HepG2 (cell line): ENCODE results near the gene PRR29. TPM values are rescaled to one million over a fixed set of nuclear protein-coding genes. Genes with fewer than 3 reads are reported as not detected.

Experiments used
- ATAC-seq: fragments of 200-7000 bp; cut with Tn5 transposase; 3 replicates; pipeline ENCODE4 v1.9.1; 2020; ENCODE audit warnings: mild to moderate bottlenecking, moderate library complexity
- BruUV-seq: library from RNA; stranded (reverse); fragments of 400-500 nt; replicated peaks from 2 replicates; lab custom pipeline; 2021; lab: Mats Ljungman, UMichigan
- CTCF ChIA-PET: fragments of 300-600 bp; formaldehyde crosslinking; extraction: SDS; loops from one replicate; lab custom pipeline; 2021; ENCODE audit warnings: low total read pairs, inconsistent platforms, low intra/inter-chr PET ratio; lab: Yijun Ruan, JAX
- POLR2A ChIA-PET: fragments of 350-600 bp; sonication (Branson Sonifier 250); formaldehyde crosslinking; loops from one replicate; lab custom pipeline; 2020; ENCODE audit warnings: antibody characterized with exemption, inconsistent platforms; lab: Yijun Ruan, JAX
- DNase-seq: peaks from one replicate; pipeline ENCODE4 v3.0.0-alpha.2; 2015; ENCODE audit warnings: low spot score
- FAIRE-seq: peaks from 3 replicates; lab custom pipeline; 2011; peaks lifted over from hg19 to GRCh38; lab: Jason Lieb, UNC
- H2AFZ ChIP-seq: one replicate; pipeline ENCODE4 v1.6.1; 2011; ENCODE audit warnings: low read length, inconsistent platforms
- H3K27ac ChIP-seq: fragments of 300-600 bp; 3 replicates; pipeline ENCODE4 v1.8.0; 2011; ENCODE audit warnings: mixed run types, mild to moderate bottlenecking, mixed read lengths, low read length, inconsistent platforms; ENCODE audit not compliant: insufficient read depth; ENCODE audit errors: extremely low read length
- H3K27me3 ChIP-seq, 2 experiments: fragments of 200-600 bp in 1 of 2; 2 replicates in 1 of 2; 3 replicates in 1 of 2; pipeline versions ENCODE4 v1.6.0 to v1.8.0; 2011; ENCODE audit warnings: low read length in 2 of 2, mild to moderate bottlenecking in 2 of 2, moderate library complexity in 2 of 2, inconsistent platforms in 1 of 2; ENCODE audit not compliant: insufficient read depth in 2 of 2, control insufficient read depth in 1 of 2
- H3K36me3 ChIP-seq, 2 experiments: fragments of 200-600 bp in 1 of 2; replicated peaks in 1 of 2; 2 replicates in 1 of 2; 3 replicates in 1 of 2; pipeline versions ENCODE4 v1.5.1 to v1.8.0; 2011; ENCODE audit warnings: low read length in 2 of 2, inconsistent platforms in 1 of 2; ENCODE audit not compliant: insufficient read depth in 2 of 2, control insufficient read depth in 1 of 2
- H3K4me1 ChIP-seq: 2 replicates; pipeline ENCODE4 v1.5.1; 2012; ENCODE audit warnings: low read length, inconsistent platforms; ENCODE audit not compliant: insufficient read depth
- H3K4me2 ChIP-seq: 2 replicates; pipeline ENCODE4 v1.6.0; 2011; ENCODE audit warnings: low read depth, low read length, inconsistent platforms
- H3K4me3 ChIP-seq, 3 experiments: fragments of 200-600 bp in 1 of 3; sonication (generic), shearing (Covaris generic) in 1 of 3; replicated peaks in 1 of 3; 2 replicates each; pipeline ENCODE4 v1.5.1; 2011 to 2016; ENCODE audit warnings: low read length in 3 of 3, inconsistent platforms in 2 of 3, low read depth in 2 of 3, mild to moderate bottlenecking in 2 of 3, control low read depth in 1 of 3, mixed read lengths in 1 of 3; ENCODE audit not compliant: insufficient read depth in 1 of 3
- H3K79me2 ChIP-seq: one replicate; pipeline ENCODE4 v1.6.1; 2011; ENCODE audit warnings: low read length, inconsistent platforms; ENCODE audit not compliant: insufficient read depth
- H3K9ac ChIP-seq: 2 replicates; pipeline ENCODE4 v1.6.0; 2011; ENCODE audit warnings: mild to moderate bottlenecking, low read depth, low read length, inconsistent platforms; ENCODE audit not compliant: insufficient read depth
- H3K9me3 ChIP-seq: 2 replicates; pipeline ENCODE4 v1.5.1; 2012; ENCODE audit warnings: mild to moderate bottlenecking, low read length
- H4K20me1 ChIP-seq: 2 replicates; pipeline ENCODE4 v1.6.0; 2011; ENCODE audit warnings: inconsistent platforms, mild to moderate bottlenecking, low read length, moderate library complexity; ENCODE audit not compliant: insufficient read depth
- CEBPG ChIP-seq: IDR thresholded peaks from 2 replicates; pipeline ENCODE4 v1.6.1; 2016
- GABPB1 ChIP-seq: IDR thresholded peaks from 2 replicates; pipeline ENCODE4 v1.6.1; 2016; ENCODE audit warnings: mild to moderate bottlenecking, missing genetic modification reagents, moderate library complexity, missing compliant biosample characterization
- SAP130 ChIP-seq: IDR thresholded peaks from 2 replicates; pipeline ENCODE4 v1.6.1; 2016; ENCODE audit warnings: low read depth
- SOX6 ChIP-seq, 2 experiments: fragments of 450-650 bp in 1 of 2; sonication (generic) in 1 of 2; formaldehyde crosslinking in 1 of 2; IDR thresholded peaks; 2 replicates each; pipeline versions ENCODE4 v1.4.0 to v1.6.1; 2017 to 2020; ENCODE audit warnings: antibody characterized with exemption in 1 of 2, mild to moderate bottlenecking in 1 of 2, missing genetic modification reagents in 1 of 2
- ZNF468 ChIP-seq: sonication (generic); formaldehyde crosslinking; IDR thresholded peaks from 2 replicates; pipeline ENCODE4 v1.8.0; 2022; ENCODE audit warnings: mild to moderate bottlenecking, moderate library complexity, missing genetic modification reagents
- ZNF556 ChIP-seq: sonication (generic); formaldehyde crosslinking; IDR thresholded peaks from 2 replicates; pipeline ENCODE4 v1.4.0; 2020; ENCODE audit warnings: mild to moderate bottlenecking, missing genetic modification reagents, borderline replicate concordance
- ZNF577 ChIP-seq: sonication (generic); formaldehyde crosslinking; IDR thresholded peaks from 2 replicates; pipeline ENCODE4 v1.4.0; 2020; ENCODE audit warnings: mild to moderate bottlenecking, low read depth, missing genetic modification reagents, borderline replicate concordance
- ZNF839 ChIP-seq: sonication (generic); formaldehyde crosslinking; IDR thresholded peaks from 2 replicates; pipeline ENCODE4 v1.4.0; 2020; ENCODE audit warnings: missing genetic modification reagents, mild to moderate bottlenecking, borderline replicate concordance
- ZNF891 ChIP-seq: sonication (generic); formaldehyde crosslinking; IDR thresholded peaks from 2 replicates; pipeline ENCODE4 v1.5.0; 2020; ENCODE audit warnings: mild to moderate bottlenecking, missing genetic modification reagents
- ZSCAN25 ChIP-seq: sonication (generic); formaldehyde crosslinking; IDR thresholded peaks from 2 replicates; pipeline ENCODE4 v1.8.0; 2022; ENCODE audit warnings: mild to moderate bottlenecking, missing genetic modification reagents
- WGBS: methylation state at CpG from one replicate; pipeline ENCODE4 v1.1.6; 2017; ENCODE audit warnings: low lambda C conversion rate; 5-methylcytosine and 5-hydroxymethylcytosine counted together
- in situ Hi-C: cut with HindIII; loops from 2 replicates; pipeline ENCODE4 v1.10.0; 2017; ENCODE audit warnings: low pct_unique_long_range_greater_than_20kb; ENCODE audit not compliant: extremely low pct_ligation_motif_present
- intact Hi-C: fragments of 100-400 bp; cut with micrococcal nuclease; formaldehyde crosslinking; loops from one replicate; pipeline ENCODE4 v1.10.0; 2022; ENCODE audit not compliant: unreplicated experiment
- polyA plus RNA-seq, 8 experiments: library from polyadenylated mRNA; depleted of rRNA in 3 of 8; stranded (reverse) in 7 of 8; unstranded in 1 of 8; fragments of >200 nt; fragmentation: Illumina TruSeq in 4 of 8; extraction: Trizol in 4 of 8; gene quantifications; 2 replicates each; pipeline versions ENCODE4 v1.2.1 to v1.2.3, GENCODE V29; 2011 to 2016; ENCODE audit warnings: low read depth in 4 of 8, missing spikeins in 1 of 8, mixed read lengths in 1 of 8; ENCODE audit not compliant: insufficient read depth in 1 of 8
- total RNA-seq, 5 experiments: library from RNA; depleted of rRNA; stranded (reverse); fragments of >200 nt; fragmentation: Illumina TruSeq; extraction: Trizol; gene quantifications; 2 replicates each; pipeline ENCODE4 v1.2.3, GENCODE V29; 2016; ENCODE audit warnings: low read depth in 1 of 5
- TF ChIP-seq, protein P1 (sequence below): sonication (generic); formaldehyde crosslinking; IDR thresholded peaks from 2 replicates; pipeline ENCODE4 v1.4.0; 2020; ENCODE audit warnings: mild to moderate bottlenecking, missing genetic modification reagents
- TF ChIP-seq, protein P2 (sequence below): sonication (generic); formaldehyde crosslinking; IDR thresholded peaks from 2 replicates; pipeline ENCODE4 v1.4.0; 2020; ENCODE audit warnings: missing genetic modification reagents

The PRR29 gene
- total and polyA plus RNA-seq, 2 of the 13 experiments (the other 11 are each of a cell fraction or from before 2014, with no cell fraction given) = 0.07 to 0.20 TPM

DNA sequence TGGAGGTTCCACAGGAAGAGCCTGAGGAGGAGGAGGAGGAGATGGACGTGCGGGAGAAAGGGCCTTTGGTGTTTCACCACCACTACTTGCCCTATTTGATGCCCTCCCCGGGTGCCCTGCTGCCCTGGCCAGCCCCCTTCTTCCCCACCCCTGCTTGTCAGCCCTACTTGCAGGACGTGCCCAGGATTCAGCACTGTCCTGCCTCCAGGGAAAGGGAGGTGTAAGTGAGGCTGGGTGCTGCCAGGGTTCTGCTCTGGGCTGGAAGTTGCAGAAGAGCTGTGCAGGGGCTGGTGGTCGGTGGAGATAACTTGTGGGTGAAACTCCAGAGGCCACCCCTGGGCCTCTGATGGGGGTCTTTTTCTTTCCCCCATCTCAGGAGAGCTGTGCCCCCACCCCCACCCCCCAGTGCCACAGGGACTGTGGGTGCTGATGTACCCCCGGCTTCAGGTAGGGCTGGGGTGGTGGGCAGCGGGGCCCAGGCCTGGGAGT lies 3.0 kb downstream of the PRR29 start:
- ChIA-PET CTCF (no interaction called here), POLR2A (interaction anchor here (0.5 kb wide), 1 partner anchor 713 kb away, joined by 3 read pairs; no protein-coding TSS in a partner anchor)
- DNase-seq (no peak), FAIRE-seq (no peak), ATAC-seq (no peak)
- Histone ChIP-seq H3K4me3 (no peak overlapping the region; a peak in 1 of 6 replicates), H3K4me2 (peak overlapping the region; percentile 28; the same call in 1 of the 2 replicates), H2AFZ (no peak overlapping the region), H4K20me1 (no peaks in the 10 kb centered on the region), H3K27me3 (peaks cover 7 to 22% of the 10 kb centered on the region in 2 experiments; a peak in 4 of 5 replicates), H3K9me3 (no peaks in the 10 kb centered on the region), H3K79me2 (no peaks in the 10 kb centered on the region), H3K4me1 (peaks cover 62% of the 10 kb centered on the region), H3K27ac (no peak overlapping the region), H3K36me3 (no peaks in the 10 kb centered on the region), H3K9ac (no peak overlapping the region)
- intact Hi-C loops (no loop called here), in situ Hi-C loops (no loop called here)
- TF ChIP-seq SOX6 (IDR thresholded peaks at IDR 0.05) (no peak), SOX6 (CRISPR knock-in tag; IDR thresholded peaks at IDR 0.05) (no peak), ZNF577 (CRISPR knock-in tag) (no peak), ZNF468 (CRISPR knock-in tag) (no peak)
- no TSS peak for BruUV-seq
- 50% methylated on average over 7 of the region's 7 CpGs for WGBS

DNA sequence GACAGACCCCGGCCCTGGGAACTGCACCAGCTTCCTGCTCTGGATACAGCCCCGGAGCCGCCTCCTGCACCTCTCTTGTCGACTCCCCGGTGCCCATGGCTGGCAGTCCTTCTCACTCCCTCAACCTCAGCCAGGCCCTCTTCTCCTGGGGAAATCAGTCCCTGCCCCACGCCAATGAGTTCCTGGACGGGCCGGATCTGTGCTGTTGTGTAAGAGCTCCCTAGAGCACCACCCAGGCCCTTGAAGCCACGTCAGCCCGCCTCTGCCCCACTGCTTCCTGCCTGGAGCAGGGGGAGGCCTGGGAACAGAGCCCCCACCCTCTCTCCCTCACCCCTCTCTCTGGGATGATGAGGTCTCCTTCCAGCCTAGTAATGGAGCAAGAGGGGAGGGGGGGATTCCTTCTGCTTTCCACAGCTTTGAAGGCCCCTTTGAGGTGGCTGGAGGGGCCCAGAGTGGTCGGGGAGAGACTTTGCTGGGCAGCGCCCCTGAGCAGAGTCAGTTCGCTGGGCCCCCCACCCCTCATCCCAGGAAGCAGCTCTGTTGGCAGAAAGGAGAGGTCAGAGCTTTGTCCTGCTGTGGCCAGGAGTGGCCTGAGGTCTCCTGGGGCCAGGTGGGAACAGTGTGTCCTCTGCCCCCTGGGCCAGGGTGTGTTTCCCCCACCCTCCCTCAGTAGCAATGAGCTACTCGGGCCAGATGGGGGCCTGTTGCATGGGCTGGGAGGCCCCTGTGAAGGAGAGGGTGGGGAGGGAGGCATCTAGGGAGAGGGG lies 3.8 kb downstream of the PRR29 start:
- intact Hi-C loops = no loop called here
- peaks cover 7 to 14% of the 10 kb centered on the region in 2 experiments; a peak in 4 of 5 replicates for H3K27me3 ChIP-seq
- FAIRE-seq (no peak), ATAC-seq (peak; percentile 21), DNase-seq (no peak)
- BruUV-seq = no TSS peak
- H3K4me2 ChIP-seq = peak overlapping the region; percentile 28
- H3K36me3 ChIP-seq = no peaks in the 10 kb centered on the region
- H3K9me3 ChIP-seq = no peaks in the 10 kb centered on the region
- no peak overlapping the region for H2AFZ ChIP-seq
- in situ Hi-C loops = no loop called here
- no peaks in the 10 kb centered on the region for H4K20me1 ChIP-seq
- no peak overlapping the region; the same call in 1 of the 2 replicates for H3K9ac ChIP-seq
- H3K4me3 ChIP-seq = peak overlapping the region in 1 of 3 experiments; percentile 9; a peak in 1 of 6 replicates
- no peak overlapping the region for H3K27ac ChIP-seq
- peaks cover 70% of the 10 kb centered on the region for H3K4me1 ChIP-seq
- H3K79me2 ChIP-seq = no peaks in the 10 kb centered on the region
- 46% methylated on average over 13 of the region's 14 CpGs for WGBS
- CTCF ChIA-PET = no interaction called here
- POLR2A ChIA-PET = interaction anchor here (0.5 kb wide), 1 partner anchor 712 kb away, joined by 3 read pairs; no protein-coding TSS in a partner anchor
- TF ChIP-seq SAP130 (CRISPR knock-in tag) = 0 out of 2 replicates have a peak, but pooled peaks have one; percentile 16
- TF ChIP-seq, protein P1, sequence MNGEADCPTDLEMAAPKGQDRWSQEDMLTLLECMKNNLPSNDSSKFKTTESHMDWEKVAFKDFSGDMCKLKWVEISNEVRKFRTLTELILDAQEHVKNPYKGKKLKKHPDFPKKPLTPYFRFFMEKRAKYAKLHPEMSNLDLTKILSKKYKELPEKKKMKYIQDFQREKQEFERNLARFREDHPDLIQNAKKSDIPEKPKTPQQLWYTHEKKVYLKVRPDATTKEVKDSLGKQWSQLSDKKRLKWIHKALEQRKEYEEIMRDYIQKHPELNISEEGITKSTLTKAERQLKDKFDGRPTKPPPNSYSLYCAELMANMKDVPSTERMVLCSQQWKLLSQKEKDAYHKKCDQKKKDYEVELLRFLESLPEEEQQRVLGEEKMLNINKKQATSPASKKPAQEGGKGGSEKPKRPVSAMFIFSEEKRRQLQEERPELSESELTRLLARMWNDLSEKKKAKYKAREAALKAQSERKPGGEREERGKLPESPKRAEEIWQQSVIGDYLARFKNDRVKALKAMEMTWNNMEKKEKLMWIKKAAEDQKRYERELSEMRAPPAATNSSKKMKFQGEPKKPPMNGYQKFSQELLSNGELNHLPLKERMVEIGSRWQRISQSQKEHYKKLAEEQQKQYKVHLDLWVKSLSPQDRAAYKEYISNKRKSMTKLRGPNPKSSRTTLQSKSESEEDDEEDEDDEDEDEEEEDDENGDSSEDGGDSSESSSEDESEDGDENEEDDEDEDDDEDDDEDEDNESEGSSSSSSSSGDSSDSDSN = 0 out of 2 replicates have a peak, but pooled peaks have one; percentile 14
- TF ChIP-seq GABPB1 (CRISPR knock-in tag) = peak; percentile 46
- TF ChIP-seq ZNF556 (CRISPR knock-in tag) = peak; percentile 47; the same call in 1 of the 2 replicates
- TF ChIP-seq ZSCAN25 = peak; percentile 62; the same call in 1 of the 2 replicates
- TF ChIP-seq, protein P2, sequence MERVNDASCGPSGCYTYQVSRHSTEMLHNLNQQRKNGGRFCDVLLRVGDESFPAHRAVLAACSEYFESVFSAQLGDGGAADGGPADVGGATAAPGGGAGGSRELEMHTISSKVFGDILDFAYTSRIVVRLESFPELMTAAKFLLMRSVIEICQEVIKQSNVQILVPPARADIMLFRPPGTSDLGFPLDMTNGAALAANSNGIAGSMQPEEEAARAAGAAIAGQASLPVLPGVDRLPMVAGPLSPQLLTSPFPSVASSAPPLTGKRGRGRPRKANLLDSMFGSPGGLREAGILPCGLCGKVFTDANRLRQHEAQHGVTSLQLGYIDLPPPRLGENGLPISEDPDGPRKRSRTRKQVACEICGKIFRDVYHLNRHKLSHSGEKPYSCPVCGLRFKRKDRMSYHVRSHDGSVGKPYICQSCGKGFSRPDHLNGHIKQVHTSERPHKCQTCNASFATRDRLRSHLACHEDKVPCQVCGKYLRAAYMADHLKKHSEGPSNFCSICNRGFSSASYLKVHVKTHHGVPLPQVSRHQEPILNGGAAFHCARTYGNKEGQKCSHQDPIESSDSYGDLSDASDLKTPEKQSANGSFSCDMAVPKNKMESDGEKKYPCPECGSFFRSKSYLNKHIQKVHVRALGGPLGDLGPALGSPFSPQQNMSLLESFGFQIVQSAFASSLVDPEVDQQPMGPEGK (CRISPR knock-in tag) = peak; percentile 70
- peak; percentile 54; the same call in 1 of the 2 replicates for TF ChIP-seq CEBPG (CRISPR knock-in tag)
- TF ChIP-seq ZNF839 = no peak
- 0 out of 2 replicates have a peak, but pooled peaks have one; percentile 55 for TF ChIP-seq ZNF891
